ENCODE results near the gene PRMT7.

Gene PRMT7

GRCh38 chr16:68331879-68332410 is 21.1 kb downstream of the PRMT7 start:
- no peak overlapping the region for H3K27ac ChIP-seq
- no peak for TF ChIP-seq CTCF (conservative IDR thresholded peaks at IDR 0.05)
- TF ChIP-seq ZFX (IDR thresholded peaks at IDR 0.05) = no peak

DNA sequence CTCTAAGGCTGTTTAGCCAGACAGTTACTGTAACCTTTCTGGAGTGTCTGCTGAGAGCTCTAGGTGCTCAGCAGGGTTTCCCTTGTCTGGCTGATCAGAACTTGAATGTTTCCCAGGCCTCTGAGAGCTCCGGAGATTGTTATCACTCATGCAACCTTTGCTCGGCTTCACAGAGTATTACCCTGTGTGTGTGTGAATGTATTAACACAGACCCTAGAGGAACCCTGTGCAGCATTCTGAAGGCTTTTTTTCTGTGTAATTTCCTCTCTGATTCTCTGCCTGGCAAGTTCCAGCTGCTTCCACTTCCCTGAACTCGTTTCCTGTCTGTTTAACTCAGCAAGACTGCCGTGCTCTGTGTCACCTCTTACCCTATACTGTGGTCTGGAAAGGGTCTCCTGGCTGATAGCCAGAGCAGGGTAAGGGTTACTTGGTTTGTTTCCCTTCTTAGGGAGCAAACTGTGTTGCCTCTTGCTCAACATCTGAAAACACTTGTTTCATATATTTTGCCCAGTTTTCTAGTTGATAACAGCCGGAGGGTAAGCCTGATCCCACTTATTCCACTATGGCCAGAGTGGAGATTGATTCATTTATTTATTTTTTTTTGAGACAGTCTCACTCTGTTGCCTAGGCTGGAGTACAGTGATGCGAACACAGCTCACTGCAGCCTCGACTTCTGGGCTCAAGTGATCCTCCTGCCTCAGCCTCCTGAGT is 21.7 kb downstream of the PRMT7 start:
- H3K27ac ChIP-seq = no peak overlapping the region
- TF ChIP-seq ZFX (IDR thresholded peaks at IDR 0.05) = no peak
- no peak for TF ChIP-seq CTCF (conservative IDR thresholded peaks at IDR 0.05)

DNA sequence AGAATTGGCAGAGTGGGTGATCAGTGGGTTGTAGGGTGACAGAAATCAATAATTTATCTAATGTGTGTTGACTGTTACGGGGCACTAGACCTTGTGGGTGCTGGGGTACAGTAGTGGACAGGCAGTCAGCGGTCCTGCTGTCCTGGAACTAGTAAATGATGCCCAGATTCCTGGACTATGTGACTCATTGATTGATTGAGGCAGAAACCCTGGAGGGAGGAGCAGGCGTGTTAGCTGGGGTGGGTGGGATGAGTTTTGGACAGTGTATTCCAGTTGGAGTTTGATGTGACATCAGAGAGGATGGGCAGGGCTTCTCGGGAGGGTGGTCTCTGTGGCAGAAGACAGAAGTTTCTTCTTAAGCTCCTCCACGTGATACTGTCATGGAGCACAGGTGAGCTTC is 24.4 kb downstream of the PRMT7 start:
- TF ChIP-seq ZFX (IDR thresholded peaks at IDR 0.05) (no peak), CTCF (conservative IDR thresholded peaks at IDR 0.05) (no peak)

GRCh38 chr16:68338326-68339119 is 27.7 kb downstream of the PRMT7 start:
- no peak overlapping the region for H3K27ac ChIP-seq
- TF ChIP-seq ZFX (IDR thresholded peaks at IDR 0.05) (no peak), CTCF (conservative IDR thresholded peaks at IDR 0.05) (no peak)

More for the DNA sequence above, 24.4 kb downstream of the PRMT7 start:
- H3K27ac ChIP-seq = no peak overlapping the region

- H3K27ac ChIP-seq = no peak overlapping the region
- no peak for TF ChIP-seq CTCF (conservative IDR thresholded peaks at IDR 0.05)
- no peak for TF ChIP-seq ZFX (IDR thresholded peaks at IDR 0.05)
These were observed 28.4 kb downstream of the PRMT7 start for GRCh38 chr16:68339214-68339613.

DNA sequence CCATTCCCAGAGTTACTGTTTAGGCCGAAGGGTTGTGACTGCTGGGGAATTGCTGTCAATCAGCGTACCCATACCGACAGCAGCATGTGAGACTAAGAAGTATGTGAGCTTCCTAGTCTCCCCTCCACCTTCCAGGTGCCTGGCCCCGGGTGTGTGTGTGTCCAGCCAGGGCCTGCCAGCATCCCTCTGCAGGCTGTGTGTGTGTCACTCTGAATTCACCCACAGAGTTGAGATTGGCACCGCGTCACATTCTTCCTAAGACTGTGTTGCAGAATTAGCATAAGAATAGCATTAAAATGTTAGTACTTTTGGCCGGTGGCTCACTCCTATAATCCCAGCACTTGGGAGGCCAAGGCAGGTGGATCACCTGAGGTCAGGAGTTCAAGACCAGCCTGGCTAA is 31.8 kb downstream of the PRMT7 start:
- TF ChIP-seq ZFX (IDR thresholded peaks at IDR 0.05) (no peak), CTCF (conservative IDR thresholded peaks at IDR 0.05) (no peak)
- H3K27ac ChIP-seq = no peak overlapping the region

GRCh38 chr16:68343137-68343536 is 32.3 kb downstream of the PRMT7 start:
- TF ChIP-seq ZFX (IDR thresholded peaks at IDR 0.05) (no peak), CTCF (conservative IDR thresholded peaks at IDR 0.05) (no peak)
- no peak overlapping the region for H3K27ac ChIP-seq
